Uterus (tissue), 2 donors: Measurements from ENCODE around the gene EFCAB14.

Experiments used
- CTCF ChIP-seq, 4 experiments: fragments of 200-600 bp in 2 of 4; fragments of 450-650 bp in 2 of 4; sonication (generic) in 2 of 4; IDR thresholded peaks; one replicate each; pipeline ENCODE4 v1.5.1; 2016 to 2019; ENCODE audit warnings: antibody characterized with exemption in 4 of 4, mild to moderate bottlenecking in 2 of 4, moderate library complexity in 1 of 4
- POLR2A ChIP-seq, 2 donors: fragments of 450-650 bp; IDR thresholded peaks; one replicate each; pipeline ENCODE4 v1.6.1; 2016; ENCODE audit warnings: antibody characterized with exemption in 2 of 2, mild to moderate bottlenecking in 1 of 2, moderate library complexity in 1 of 2

DNA sequence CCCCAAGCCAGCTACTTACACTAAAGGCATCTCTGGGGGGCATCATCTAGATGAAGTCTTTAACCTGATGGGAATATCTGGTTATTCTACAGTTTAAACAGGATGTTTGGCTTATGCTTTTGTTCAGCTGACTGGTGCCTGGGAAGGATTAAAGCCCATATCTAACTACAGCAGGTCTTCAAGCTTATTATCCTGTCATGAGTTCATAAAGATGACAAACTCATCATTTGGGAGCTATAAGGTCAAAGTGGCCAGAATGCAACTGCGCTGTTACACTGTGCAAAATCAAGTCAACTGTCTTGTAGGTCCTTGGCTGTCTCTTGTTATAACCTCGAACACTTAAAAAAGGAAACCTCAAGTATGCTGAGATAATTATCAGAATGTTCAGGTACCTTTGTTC, 83.7 kb downstream of the EFCAB14 start:
- no peak for TF ChIP-seq CTCF (IDR thresholded peaks at IDR 0.05)
- TF ChIP-seq POLR2A (IDR thresholded peaks at IDR 0.05): no peak
